ENCODE measurements around the gene S100A14. TPM values are rescaled to one million over a fixed set of nuclear protein-coding genes. Genes with fewer than 3 reads are reported as not detected.

S100A14 gene
- total and polyA plus RNA-seq, 9 of the 15 experiments (the other 6 are each of a cell fraction or from before 2014, with no cell fraction given), result 0.10 to 0.64 (median 0.24) TPM; not detected in 3

- TF ChIP-seq ZNF583 (CRISPR knock-in tag; IDR thresholded peaks at IDR 0.05) (0 out of 2 replicates have a peak, but pooled peaks have one; percentile 50), KLF6 (CRISPR knock-in tag; IDR thresholded peaks at IDR 0.05; ENCODE audit: borderline replicate concordance) (no peak), ZNF224 (CRISPR knock-in tag; IDR thresholded peaks at IDR 0.05) (no peak), FOS (IDR thresholded peaks at IDR 0.05; ENCODE audit: extremely low read depth, insufficient read length) (no peak), CBX8 (IDR thresholded peaks at IDR 0.05; ENCODE audit: borderline replicate concordance, extremely low read depth, low read depth, low read length, poor library complexity, severe bottlenecking) (no peak), CHAMP1 (IDR thresholded peaks at IDR 0.05) (no peak), RAD21 (CRISPR knock-in tag; conservative IDR thresholded peaks at IDR 0.05 in 1 of 2, IDR thresholded peaks at IDR 0.05 in 1 of 2) (peak; percentile 99), DACH1 (IDR thresholded peaks at IDR 0.05; ENCODE audit: partially characterized antibody) (peak; percentile 32), TAF1 (IDR thresholded peaks at IDR 0.05; ENCODE audit: control insufficient read depth, extremely low read depth, insufficient read depth, low read length, severe bottlenecking) (peak; percentile 48), ZKSCAN1 (IDR thresholded peaks at IDR 0.05; ENCODE audit: low read depth, low read length) (0 out of 2 replicates have a peak, but pooled peaks have one; percentile 52), ZNF184 (CRISPR knock-in tag; IDR thresholded peaks at IDR 0.05) (no peak), MTA1 (IDR thresholded peaks at IDR 0.05; ENCODE audit: borderline replicate concordance) (peak; percentile 82), ZNF592 (IDR thresholded peaks at IDR 0.05) (peak; percentile 76), MEIS2 (IDR thresholded peaks at IDR 0.05; ENCODE audit: partially characterized antibody) (peak; percentile 38), CHD1 (IDR thresholded peaks at IDR 0.05; ENCODE audit: low read length) (no peak), FUS (optimal IDR thresholded peaks at IDR 0.05; ENCODE audit: low read depth, low read length) (no peak), HCFC1 (IDR thresholded peaks at IDR 0.05; ENCODE audit: low read depth, low read length) (peak; percentile 33; the same call in 1 of the 2 replicates), STAT6 (CRISPR knock-in tag; IDR thresholded peaks at IDR 0.05) (peak; percentile 62; the same call in 1 of the 2 replicates), CBFA2T3 (IDR thresholded peaks at IDR 0.05) (peak; percentile 34)
Observed at GRCh38 chr1:153568367-153569099, 47.6 kb downstream of the S100A14 start (continued).

All from K562 (cell line).